Right renal cortex interstitium (tissue), 3 donors: ENCODE results near the gene CCDC197. TPM values are rescaled to one million over a fixed set of nuclear protein-coding genes. Genes with fewer than 3 reads are reported as not detected.

Source experiments
- DNase-seq, 3 donors: peaks; one replicate each; pipeline ENCODE4 v3.0.0-alpha.2; 2013; ENCODE audit warnings: low read depth in 3 of 3, low spot score in 2 of 3
- polyA plus RNA-seq, 3 donors: library from polyadenylated mRNA; unstranded; fragments of 120-200 nt; gene quantifications; one replicate each; pipeline ENCODE4 v1.2.1, GENCODE V29; 2013; ENCODE audit not compliant: insufficient read length in 3 of 3

The CCDC197 gene
- polyA plus RNA-seq, 3 donors, result not detected

- no peak for DNase-seq
Observed at GRCh38 chr14:93998871-93999403, 1.8 kb downstream of the CCDC197 start.

DNA sequence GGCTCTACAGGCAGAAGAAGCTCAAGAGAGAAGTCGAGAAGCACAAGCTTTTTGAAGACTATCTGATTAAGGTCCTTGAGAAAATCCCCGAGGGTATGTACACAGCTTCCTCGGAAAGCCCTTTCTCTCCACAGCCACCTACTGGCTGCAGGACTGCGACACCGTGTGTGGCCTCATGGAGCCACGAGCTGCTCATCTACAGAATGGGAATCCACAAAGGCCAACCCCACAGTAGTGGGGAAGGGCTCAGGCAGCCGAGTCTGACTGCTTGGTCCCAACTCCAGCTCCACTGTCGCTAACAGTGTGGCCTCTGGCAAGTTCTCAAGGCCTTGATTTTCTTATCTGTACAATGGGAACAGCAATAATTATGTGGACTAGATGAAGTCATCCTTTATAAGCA, 2.5 kb downstream of the CCDC197 start:
- no peak for DNase-seq

DNA sequence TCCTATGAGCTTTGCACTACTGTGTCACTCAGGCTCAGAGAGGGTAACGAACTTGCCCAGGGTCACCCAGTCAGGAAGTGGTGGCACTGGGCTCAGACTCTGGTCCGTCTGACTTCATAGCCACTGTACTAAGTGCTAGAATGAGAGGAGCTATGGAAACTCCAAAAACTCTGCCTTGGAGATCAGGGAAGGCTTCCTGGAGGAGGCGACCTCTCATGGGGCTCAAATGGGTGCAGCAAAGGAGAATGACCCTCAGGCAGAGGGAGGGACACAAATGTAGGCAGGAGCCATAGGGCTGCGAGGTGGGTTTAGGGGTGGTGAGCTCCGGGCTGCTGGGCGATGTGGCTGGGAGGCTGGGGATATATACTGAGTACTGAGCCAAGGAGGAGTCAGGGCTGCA, 3.2 kb downstream of the CCDC197 start:
- DNase-seq, result no peak

- DNase-seq, result no peak
Observed at GRCh38 chr14:94001016-94001415, 3.9 kb downstream of the CCDC197 start.

DNA sequence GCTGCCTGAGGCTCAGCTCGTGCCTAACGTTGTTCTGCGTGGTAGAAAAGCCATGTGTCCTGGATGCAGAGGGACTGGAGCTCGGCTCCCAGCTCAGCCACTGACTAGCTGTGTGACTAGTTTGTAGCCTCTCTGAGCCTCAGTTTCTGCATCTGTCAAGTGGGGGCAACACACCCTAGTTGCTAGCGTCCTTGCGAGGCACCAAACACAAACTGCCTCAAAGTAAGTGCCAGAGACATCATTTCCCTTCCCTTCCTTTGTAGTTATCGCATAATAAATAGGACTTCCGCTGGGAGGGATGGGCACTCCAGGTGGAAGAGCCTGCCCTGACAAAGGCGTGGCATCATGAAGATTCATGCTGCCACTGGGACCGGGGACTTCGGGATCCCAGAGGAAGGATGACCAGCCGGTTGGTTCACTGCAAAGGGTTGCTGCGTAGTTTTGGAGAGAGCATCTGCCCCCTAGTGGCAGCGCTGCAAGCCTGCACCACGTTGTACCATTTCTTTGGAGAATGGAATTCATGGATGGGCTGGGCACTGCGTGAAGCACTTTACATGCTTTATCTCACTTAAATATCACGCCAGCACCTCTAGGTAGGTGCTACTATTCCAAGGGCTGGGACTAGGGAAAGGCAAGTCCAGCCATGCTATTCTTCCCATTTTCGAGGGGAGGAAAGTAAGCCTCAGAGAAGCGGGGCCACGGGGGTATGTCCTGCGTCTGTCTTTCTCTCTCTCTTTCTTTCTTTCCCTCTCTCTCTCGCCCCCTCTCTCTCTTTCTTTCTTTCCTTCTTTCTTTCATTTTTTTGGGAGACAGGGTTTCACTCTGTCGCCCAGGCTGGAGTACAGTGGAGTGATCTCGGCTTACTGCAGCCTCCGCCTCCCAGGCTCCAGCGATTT, 4.6 kb downstream of the CCDC197 start:
- DNase-seq, result peak in 2 of 3 donors; percentile 56 to 64

- DNase-seq, result no peak
Observed at GRCh38 chr14:94003397-94003796, 6.3 kb downstream of the CCDC197 start.

GRCh38 chr14:94004015-94004414, 6.9 kb downstream of the CCDC197 start:
- no peak for DNase-seq

- DNase-seq, result no peak
Observed at GRCh38 chr14:94005324-94006073, 8.4 kb downstream of the CCDC197 start.

- DNase-seq, result no peak
Observed at GRCh38 chr14:94008234-94008633, 11.1 kb downstream of the CCDC197 start.

DNA sequence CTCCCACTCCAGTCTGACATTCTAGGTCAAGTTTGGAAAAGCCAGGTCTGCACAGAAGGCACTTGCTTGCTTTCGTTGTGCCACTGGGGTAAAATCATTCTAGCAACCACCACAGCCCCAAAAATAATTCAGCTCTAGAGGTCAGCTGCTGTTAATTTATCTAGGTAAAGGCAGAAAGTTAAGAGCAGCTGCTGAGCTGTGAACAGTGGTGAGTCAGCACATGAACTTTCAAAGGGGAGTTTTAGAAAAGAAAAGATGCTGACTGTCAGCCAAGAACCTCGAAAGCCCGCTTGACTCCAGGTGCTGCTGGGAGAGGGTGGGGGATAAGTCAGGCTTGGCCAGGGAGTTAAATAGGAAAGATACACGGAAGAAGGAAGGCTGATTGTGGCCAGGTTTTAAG, 12.7 kb downstream of the CCDC197 start:
- DNase-seq, result no peak

- no peak for DNase-seq
Observed at GRCh38 chr14:94010625-94011024, 13.5 kb downstream of the CCDC197 start.

GRCh38 chr14:94011795-94012194, 14.7 kb downstream of the CCDC197 start:
- no peak for DNase-seq

- no peak for DNase-seq
Observed at GRCh38 chr14:94014382-94014781, 17.3 kb downstream of the CCDC197 start.

DNA sequence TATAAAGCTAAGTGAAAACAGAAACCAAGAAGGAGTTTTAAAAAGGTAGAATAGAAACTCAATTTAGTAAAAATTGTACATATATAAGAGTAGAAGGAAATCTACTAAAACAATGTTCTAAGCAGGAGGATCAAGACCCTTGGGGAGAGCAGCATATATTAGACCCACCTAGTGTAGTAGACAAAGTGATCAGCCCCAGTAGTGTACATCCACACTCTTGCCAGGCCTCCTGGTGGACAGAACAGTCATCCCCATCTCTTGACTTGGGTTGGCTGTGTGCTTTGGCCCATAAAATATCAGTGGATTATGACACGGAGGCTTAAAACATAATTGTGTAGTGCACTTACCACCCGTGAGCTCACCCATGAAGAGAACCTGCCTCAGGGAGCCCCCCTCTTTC, 18.1 kb downstream of the CCDC197 start:
- DNase-seq, result no peak

GRCh38 chr14:94016446-94016976, 19.4 kb downstream of the CCDC197 start:
- no peak for DNase-seq

- DNase-seq, result no peak
Observed at GRCh38 chr14:94018308-94018707, 21.2 kb downstream of the CCDC197 start.

GRCh38 chr14:94019329-94019728, 22.2 kb downstream of the CCDC197 start:
- no peak for DNase-seq

DNA sequence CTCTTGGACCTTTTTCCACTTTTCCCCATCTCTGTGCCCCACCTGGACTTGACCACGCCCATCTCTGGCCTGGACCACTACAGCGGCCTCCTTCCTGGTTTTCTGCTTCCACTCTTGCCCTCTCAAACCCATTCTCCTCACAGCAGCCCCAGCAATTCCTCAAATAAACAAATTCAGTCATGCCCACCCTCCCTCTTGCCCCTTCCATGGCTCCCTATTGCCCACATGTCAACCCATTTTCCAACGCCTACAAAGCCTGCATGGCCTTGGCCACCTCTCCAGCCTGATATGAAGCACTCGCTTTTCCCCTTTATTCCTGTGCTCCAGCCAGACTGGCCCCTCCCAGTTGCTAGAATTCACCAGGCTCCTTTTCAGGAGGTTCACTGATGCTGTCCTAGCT, 23.2 kb downstream of the CCDC197 start:
- DNase-seq, result no peak

DNA sequence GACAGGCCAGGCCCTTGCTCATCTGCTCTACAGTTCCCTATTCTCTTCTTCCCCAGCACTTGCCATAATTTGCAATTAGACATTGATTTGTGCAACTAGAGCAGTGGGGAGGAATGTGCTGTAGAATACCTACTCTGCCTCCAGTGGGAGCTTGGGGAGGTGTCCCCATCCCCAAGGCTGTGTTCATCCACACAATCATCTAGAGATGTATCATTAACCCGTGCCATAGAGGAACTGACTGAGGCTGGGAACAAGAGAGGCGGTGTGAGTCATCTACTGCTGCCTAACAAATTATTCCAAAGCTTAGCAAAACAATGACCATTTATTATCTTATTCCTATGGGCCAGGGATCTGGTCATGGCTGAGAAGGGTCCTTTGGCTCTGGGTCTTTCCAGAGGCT, 23.9 kb downstream of the CCDC197 start:
- no peak for DNase-seq

DNA sequence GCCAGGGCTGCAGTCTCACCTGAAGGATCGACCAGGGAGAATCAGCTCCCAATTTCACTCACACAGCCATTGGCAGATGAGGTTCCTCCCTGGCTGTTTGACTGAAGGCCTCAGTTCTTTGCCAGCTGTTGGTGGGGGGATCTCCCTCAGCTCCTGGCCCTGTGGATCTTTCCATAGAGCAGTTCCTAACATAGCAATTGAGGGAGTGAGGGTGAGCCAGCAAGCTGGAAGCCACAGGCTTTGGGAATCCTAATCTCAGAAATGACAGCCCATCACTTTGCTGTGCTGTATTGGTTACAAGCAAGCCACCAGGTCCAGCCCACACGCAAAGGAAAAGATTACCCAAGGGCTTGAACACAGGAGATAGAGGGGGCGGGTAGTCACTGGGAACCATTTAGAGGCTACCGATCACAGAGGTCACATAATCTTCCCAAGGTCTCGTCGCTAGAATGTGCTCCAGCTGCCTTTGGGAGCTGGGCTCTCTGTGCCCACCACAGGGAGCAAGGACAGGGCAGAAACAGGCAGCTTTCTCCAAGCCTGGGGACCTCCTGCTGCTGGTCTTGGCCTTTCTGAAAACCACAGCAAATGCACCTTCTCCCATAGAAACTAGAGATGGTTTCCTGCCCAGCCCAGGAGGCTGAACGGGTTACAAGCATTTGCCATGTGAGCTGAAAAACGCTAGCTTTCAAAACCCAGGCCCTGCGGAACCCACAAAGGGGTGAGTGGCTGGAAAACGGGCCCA, 24.5 kb downstream of the CCDC197 start:
- no peak for DNase-seq
